SK-N-SH treated with all-trans-retinoic acid at 6 μM for 48 hours (cell line): ENCODE results near the gene PAPSS1.

ENCODE experiments used
- ATAC-seq: fragments of 200-7000 bp; cut with Tn5 transposase; 3 replicates; pipeline ENCODE4 v1.9.1; 2020; ENCODE audit warnings: mild to moderate bottlenecking, moderate library complexity
- ARNTL ChIP-seq: fragments of 450-650 bp; formaldehyde crosslinking; IDR thresholded peaks from 2 replicates; pipeline ENCODE4 v1.5.0; 2020; ENCODE audit warnings: low read depth, mild to moderate bottlenecking, moderate library complexity, borderline replicate concordance
- BACH2 ChIP-seq: fragments of 250-450 bp; sonication (Bioruptor Pico); IDR thresholded peaks from 2 replicates; pipeline ENCODE4 v1.9.0; 2021; ENCODE audit warnings: mild to moderate bottlenecking, borderline replicate concordance
- CSDC2 ChIP-seq: fragments of 250-450 bp; sonication (Bioruptor Pico); IDR thresholded peaks from 2 replicates; pipeline ENCODE4 v1.5.0; 2020; ENCODE audit warnings: mild to moderate bottlenecking, moderate library complexity
- ESRRG ChIP-seq: fragments of 250-450 bp; sonication (Bioruptor Pico); IDR thresholded peaks from 2 replicates; pipeline ENCODE4 v1.6.1; 2021; ENCODE audit warnings: mild to moderate bottlenecking
- GLIS3 ChIP-seq: fragments of 250-450 bp; sonication (Bioruptor Pico); IDR thresholded peaks from 2 replicates; pipeline ENCODE4 v1.5.0; 2020; ENCODE audit warnings: mild to moderate bottlenecking, moderate library complexity
- ISL1 ChIP-seq: fragments of 250-450 bp; sonication (Bioruptor Pico); IDR thresholded peaks from 2 replicates; pipeline ENCODE4 v2.1.2; 2022; ENCODE audit warnings: mild to moderate bottlenecking, moderate library complexity
- OSR1 ChIP-seq: fragments of 250-450 bp; sonication (Bioruptor Pico); IDR thresholded peaks from 2 replicates; pipeline ENCODE4 v1.8.0; 2022; ENCODE audit warnings: moderate library complexity, mild to moderate bottlenecking, inconsistent platforms
- PPARA ChIP-seq: fragments of 250-450 bp; sonication (Bioruptor Pico); IDR thresholded peaks from 2 replicates; pipeline ENCODE4 v1.5.0; 2020; ENCODE audit warnings: mild to moderate bottlenecking, borderline replicate concordance
- RARB ChIP-seq: fragments of 250-450 bp; sonication (Bioruptor Pico); IDR thresholded peaks from 2 replicates; pipeline ENCODE4 v1.8.0; 2021; ENCODE audit warnings: mild to moderate bottlenecking, moderate library complexity
- SNAI2 ChIP-seq: fragments of 250-450 bp; sonication (Bioruptor Pico); IDR thresholded peaks from 2 replicates; pipeline ENCODE4 v1.5.0; 2020; ENCODE audit warnings: mild to moderate bottlenecking, moderate library complexity
- TOX ChIP-seq: fragments of 250-450 bp; sonication (Bioruptor Pico); IDR thresholded peaks from 2 replicates; pipeline ENCODE4 v1.8.0; 2021; ENCODE audit warnings: mild to moderate bottlenecking, moderate library complexity, borderline replicate concordance
- ZFP3 ChIP-seq: fragments of 250-450 bp; sonication (Bioruptor Pico); IDR thresholded peaks from 2 replicates; pipeline ENCODE4 v1.5.0; 2020; ENCODE audit warnings: mild to moderate bottlenecking, moderate library complexity
- ZFP30 ChIP-seq: fragments of 450-650 bp; formaldehyde crosslinking; IDR thresholded peaks from 2 replicates; pipeline ENCODE4 v1.5.0; 2022; ENCODE audit warnings: mild to moderate bottlenecking, moderate library complexity
- ZNF565 ChIP-seq: fragments of 450-650 bp; formaldehyde crosslinking; conservative IDR thresholded peaks from 2 replicates; pipeline ENCODE4 v1.5.0; 2020; ENCODE audit warnings: low read depth, mild to moderate bottlenecking, moderate library complexity
- ZNF8 ChIP-seq: fragments of 450-650 bp; formaldehyde crosslinking; IDR thresholded peaks from 2 replicates; pipeline ENCODE4 v1.5.0; 2020; ENCODE audit warnings: mild to moderate bottlenecking, moderate library complexity
- TF ChIP-seq, protein P1 (sequence below): fragments of 250-450 bp; sonication (Bioruptor Pico); IDR thresholded peaks from 2 replicates; pipeline ENCODE4 v1.5.1; 2021; ENCODE audit warnings: mild to moderate bottlenecking, moderate library complexity
- TF ChIP-seq, protein P2 (sequence below): fragments of 250-450 bp; sonication (Bioruptor Pico); IDR thresholded peaks from 2 replicates; pipeline ENCODE4 v1.5.0; 2020; ENCODE audit warnings: mild to moderate bottlenecking, moderate library complexity
- TF ChIP-seq, protein P3 (sequence below): fragments of 250-450 bp; sonication (Bioruptor Pico); IDR thresholded peaks from 2 replicates; pipeline ENCODE4 v1.5.1; 2020; ENCODE audit warnings: low read depth, mild to moderate bottlenecking, moderate library complexity
- TF ChIP-seq, protein P4 (sequence below): fragments of 250-450 bp; sonication (Bioruptor Pico); IDR thresholded peaks from 2 replicates; pipeline ENCODE4 v1.8.0; 2020; ENCODE audit warnings: mild to moderate bottlenecking, moderate library complexity, borderline replicate concordance

PAPSS1 gene

DNA sequence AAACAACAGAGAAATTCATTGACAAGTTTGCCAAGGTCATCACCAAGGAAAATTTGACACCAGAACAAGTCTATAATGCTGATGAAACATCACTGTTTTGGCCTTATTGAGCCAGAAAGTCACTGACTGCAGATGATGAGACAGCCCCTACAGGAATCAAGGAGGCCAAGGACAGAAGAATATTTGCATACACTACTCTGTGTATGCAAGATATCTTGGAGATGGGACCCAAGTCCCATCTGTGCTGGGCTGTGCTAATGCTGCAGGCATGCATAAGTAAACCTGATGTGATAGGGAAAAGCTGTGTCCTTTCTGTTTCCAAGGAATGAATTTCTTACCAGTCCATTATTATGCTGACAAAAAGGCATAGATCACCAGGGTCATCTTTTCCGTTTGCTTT, 126.8 kb downstream of the PAPSS1 start:
- ATAC-seq: no peak
- TF ChIP-seq ISL1 (CRISPR knock-in tag) (no peak), CSDC2 (CRISPR knock-in tag) (no peak), ARNTL (CRISPR knock-in tag) (no peak), ZNF565 (CRISPR knock-in tag) (no peak)

DNA sequence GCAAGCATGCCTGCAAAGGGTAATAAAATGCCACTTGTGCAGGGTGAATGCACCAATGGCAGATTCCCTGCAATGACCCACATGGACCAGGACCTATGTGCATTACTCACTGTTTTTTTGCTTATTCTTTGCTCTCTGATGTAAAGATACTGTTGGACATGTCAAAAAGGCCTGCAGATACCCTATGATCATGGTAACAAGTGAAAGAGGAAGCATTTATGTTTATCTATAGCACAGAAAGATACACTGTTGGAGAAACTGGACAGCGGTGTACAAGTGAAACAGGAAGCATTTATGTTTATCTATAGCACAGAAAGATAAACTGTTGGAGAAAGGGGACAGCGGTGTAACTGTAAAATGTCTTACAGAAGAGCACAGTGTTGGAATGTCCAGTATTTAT, 127.5 kb downstream of the PAPSS1 start:
- ATAC-seq: no peak
- TF ChIP-seq CSDC2 (CRISPR knock-in tag) (no peak), ISL1 (CRISPR knock-in tag) (no peak), ZFP3 (CRISPR knock-in tag) (no peak), ZNF8 (CRISPR knock-in tag) (no peak), GLIS3 (no peak), TOX (CRISPR knock-in tag) (no peak), ZFP30 (CRISPR knock-in tag) (no peak), RARB (CRISPR knock-in tag) (no peak), ARNTL (CRISPR knock-in tag) (no peak), SNAI2 (CRISPR knock-in tag) (no peak), ESRRG (CRISPR knock-in tag) (no peak), OSR1 (CRISPR knock-in tag) (no peak), PPARA (CRISPR knock-in tag) (no peak)
- TF ChIP-seq, protein P1, sequence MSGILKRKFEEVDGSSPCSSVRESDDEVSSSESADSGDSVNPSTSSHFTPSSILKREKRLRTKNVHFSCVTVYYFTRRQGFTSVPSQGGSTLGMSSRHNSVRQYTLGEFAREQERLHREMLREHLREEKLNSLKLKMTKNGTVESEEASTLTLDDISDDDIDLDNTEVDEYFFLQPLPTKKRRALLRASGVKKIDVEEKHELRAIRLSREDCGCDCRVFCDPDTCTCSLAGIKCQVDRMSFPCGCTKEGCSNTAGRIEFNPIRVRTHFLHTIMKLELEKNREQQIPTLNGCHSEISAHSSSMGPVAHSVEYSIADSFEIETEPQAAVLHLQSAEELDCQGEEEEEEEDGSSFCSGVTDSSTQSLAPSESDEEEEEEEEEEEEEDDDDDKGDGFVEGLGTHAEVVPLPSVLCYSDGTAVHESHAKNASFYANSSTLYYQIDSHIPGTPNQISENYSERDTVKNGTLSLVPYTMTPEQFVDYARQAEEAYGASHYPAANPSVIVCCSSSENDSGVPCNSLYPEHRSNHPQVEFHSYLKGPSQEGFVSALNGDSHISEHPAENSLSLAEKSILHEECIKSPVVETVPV (CRISPR knock-in tag): no peak
- TF ChIP-seq, protein P2, sequence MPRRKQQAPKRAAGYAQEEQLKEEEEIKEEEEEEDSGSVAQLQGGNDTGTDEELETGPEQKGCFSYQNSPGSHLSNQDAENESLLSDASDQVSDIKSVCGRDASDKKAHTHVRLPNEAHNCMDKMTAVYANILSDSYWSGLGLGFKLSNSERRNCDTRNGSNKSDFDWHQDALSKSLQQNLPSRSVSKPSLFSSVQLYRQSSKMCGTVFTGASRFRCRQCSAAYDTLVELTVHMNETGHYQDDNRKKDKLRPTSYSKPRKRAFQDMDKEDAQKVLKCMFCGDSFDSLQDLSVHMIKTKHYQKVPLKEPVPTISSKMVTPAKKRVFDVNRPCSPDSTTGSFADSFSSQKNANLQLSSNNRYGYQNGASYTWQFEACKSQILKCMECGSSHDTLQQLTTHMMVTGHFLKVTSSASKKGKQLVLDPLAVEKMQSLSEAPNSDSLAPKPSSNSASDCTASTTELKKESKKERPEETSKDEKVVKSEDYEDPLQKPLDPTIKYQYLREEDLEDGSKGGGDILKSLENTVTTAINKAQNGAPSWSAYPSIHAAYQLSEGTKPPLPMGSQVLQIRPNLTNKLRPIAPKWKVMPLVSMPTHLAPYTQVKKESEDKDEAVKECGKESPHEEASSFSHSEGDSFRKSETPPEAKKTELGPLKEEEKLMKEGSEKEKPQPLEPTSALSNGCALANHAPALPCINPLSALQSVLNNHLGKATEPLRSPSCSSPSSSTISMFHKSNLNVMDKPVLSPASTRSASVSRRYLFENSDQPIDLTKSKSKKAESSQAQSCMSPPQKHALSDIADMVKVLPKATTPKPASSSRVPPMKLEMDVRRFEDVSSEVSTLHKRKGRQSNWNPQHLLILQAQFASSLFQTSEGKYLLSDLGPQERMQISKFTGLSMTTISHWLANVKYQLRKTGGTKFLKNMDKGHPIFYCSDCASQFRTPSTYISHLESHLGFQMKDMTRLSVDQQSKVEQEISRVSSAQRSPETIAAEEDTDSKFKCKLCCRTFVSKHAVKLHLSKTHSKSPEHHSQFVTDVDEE (CRISPR knock-in tag): no peak
- TF ChIP-seq, protein P3, sequence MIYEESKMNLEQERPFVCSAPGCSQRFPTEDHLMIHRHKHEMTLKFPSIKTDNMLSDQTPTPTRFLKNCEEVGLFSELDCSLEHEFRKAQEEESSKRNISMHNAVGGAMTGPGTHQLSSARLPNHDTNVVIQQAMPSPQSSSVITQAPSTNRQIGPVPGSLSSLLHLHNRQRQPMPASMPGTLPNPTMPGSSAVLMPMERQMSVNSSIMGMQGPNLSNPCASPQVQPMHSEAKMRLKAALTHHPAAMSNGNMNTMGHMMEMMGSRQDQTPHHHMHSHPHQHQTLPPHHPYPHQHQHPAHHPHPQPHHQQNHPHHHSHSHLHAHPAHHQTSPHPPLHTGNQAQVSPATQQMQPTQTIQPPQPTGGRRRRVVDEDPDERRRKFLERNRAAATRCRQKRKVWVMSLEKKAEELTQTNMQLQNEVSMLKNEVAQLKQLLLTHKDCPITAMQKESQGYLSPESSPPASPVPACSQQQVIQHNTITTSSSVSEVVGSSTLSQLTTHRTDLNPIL: no peak

DNA sequence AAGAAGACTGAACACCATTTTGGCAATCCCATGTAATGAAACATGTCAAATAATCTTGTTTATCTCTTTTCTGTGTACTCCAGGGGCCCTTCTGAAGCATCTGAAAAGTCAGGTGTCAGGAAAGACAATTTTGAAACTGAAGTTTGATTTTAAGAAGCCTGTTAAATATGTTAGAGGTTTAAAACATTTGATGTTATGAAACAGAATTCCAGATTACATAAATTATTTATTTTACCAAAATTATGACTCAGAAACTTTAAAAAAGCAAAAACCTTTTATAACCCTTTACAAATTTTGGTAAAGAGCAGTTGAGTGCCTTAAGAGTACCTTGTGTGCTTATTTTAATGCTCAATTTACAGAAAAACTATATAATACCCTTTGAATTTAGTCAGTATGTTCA, 130.8 kb downstream of the PAPSS1 start:
- TF ChIP-seq ZNF8 (CRISPR knock-in tag) (no peak), ZFP30 (CRISPR knock-in tag) (no peak), PPARA (CRISPR knock-in tag) (no peak), BACH2 (CRISPR knock-in tag) (no peak), RARB (CRISPR knock-in tag) (no peak)
- TF ChIP-seq, protein P2 (CRISPR knock-in tag): no peak
- TF ChIP-seq, protein P4, sequence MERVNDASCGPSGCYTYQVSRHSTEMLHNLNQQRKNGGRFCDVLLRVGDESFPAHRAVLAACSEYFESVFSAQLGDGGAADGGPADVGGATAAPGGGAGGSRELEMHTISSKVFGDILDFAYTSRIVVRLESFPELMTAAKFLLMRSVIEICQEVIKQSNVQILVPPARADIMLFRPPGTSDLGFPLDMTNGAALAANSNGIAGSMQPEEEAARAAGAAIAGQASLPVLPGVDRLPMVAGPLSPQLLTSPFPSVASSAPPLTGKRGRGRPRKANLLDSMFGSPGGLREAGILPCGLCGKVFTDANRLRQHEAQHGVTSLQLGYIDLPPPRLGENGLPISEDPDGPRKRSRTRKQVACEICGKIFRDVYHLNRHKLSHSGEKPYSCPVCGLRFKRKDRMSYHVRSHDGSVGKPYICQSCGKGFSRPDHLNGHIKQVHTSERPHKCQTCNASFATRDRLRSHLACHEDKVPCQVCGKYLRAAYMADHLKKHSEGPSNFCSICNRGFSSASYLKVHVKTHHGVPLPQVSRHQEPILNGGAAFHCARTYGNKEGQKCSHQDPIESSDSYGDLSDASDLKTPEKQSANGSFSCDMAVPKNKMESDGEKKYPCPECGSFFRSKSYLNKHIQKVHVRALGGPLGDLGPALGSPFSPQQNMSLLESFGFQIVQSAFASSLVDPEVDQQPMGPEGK: no peak
- TF ChIP-seq, protein P3: no peak
- no peak for ATAC-seq
